ENCODE data around the gene TNNT3. TPM values are rescaled to one million over a fixed set of nuclear protein-coding genes. Genes with fewer than 3 reads are reported as not detected.

TNNT3 gene
- total and polyA plus RNA-seq, 11 donors: 17.1 to 84.5 (median 46.4) TPM

DNA sequence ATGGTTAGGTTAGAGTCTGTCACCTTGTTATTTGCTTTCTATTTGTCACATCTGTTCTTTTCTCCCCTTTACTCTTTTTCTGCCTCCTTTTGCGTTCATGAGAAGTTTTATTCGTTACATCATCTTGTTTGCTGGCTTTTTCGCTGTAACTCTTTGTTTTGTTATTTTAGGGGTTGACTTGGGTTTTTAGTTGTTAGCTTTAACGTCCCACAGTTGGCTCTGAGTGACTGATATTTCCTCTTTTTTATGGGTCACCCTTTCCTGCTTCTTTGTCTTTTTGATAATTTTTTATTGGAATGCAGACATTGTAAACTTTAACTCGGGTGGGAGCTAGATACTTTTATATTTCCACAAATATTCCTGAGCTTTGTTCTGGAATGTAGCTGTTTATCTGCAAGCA lies 13.3 kb upstream of the TNNT3 start:
- no peak for DNase-seq
- Histone ChIP-seq H3K36me3 (no peaks in the 10 kb centered on the region), H3K27me3 (no peaks in the 10 kb centered on the region), H3K4me1 (peaks cover 8 to 47% (median 33%) of the 10 kb centered on the region in 12 donors), H3K9me3 (no peaks in the 10 kb centered on the region), H3K27ac (peak overlapping the region; percentile 59 to 90 (median 84)), H3K4me3 (no peak overlapping the region)
- ATAC-seq: no peak
- TF ChIP-seq POLR2A (IDR thresholded peaks at IDR 0.05): no peak
- TF ChIP-seq, protein P1, sequence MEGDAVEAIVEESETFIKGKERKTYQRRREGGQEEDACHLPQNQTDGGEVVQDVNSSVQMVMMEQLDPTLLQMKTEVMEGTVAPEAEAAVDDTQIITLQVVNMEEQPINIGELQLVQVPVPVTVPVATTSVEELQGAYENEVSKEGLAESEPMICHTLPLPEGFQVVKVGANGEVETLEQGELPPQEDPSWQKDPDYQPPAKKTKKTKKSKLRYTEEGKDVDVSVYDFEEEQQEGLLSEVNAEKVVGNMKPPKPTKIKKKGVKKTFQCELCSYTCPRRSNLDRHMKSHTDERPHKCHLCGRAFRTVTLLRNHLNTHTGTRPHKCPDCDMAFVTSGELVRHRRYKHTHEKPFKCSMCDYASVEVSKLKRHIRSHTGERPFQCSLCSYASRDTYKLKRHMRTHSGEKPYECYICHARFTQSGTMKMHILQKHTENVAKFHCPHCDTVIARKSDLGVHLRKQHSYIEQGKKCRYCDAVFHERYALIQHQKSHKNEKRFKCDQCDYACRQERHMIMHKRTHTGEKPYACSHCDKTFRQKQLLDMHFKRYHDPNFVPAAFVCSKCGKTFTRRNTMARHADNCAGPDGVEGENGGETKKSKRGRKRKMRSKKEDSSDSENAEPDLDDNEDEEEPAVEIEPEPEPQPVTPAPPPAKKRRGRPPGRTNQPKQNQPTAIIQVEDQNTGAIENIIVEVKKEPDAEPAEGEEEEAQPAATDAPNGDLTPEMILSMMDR (IDR thresholded peaks at IDR 0.05): no peak
- intact Hi-C loops (cut with DNase I): no loop called here
- 30 to 44% (median 43%) methylated on average over 5 of the region's 5 CpGs for WGBS, 4 donors

DNA sequence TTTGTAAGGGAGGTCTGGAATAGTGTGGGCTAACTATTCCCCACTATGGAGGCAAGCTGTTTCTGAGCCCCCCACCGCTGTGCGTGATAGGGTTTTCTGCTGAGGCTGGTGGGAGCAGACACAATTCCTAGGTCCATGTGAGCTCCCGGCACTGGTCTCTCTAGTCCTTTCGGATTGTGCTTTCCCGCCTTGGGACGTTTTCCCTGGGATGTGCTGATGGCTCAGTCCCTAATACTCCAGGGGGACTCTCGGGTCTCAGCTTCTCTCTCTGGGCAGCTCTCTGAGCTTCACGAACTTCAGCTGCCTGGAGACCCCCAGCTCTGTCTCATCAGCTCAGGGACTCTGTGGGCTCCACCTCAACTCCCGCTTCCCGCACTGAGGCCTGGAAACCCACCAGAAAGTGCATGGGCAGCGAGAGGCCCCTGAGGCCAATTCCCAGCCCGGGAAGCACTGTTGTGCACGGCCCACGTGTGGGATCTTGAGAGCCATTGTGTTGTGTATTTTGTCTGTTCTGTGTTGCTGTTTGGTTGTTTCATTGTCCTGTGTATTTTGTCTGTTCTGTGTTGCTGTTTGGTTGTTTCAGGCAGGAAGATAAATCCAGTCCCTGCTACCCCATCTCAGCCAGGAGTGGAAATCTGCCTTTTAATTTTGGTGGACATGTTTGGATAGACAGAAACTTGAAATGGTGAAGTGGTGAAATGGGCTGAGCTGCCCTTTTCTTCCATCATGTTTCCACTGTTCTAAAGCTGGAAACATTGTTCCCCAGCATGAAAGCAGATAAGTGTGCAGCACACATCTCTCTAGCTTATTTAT lies 12.7 kb upstream of the TNNT3 start:
- no peaks in the 10 kb centered on the region for H3K27me3 ChIP-seq
- TF ChIP-seq POLR2A (IDR thresholded peaks at IDR 0.05): no peak
- TF ChIP-seq, protein P1 (IDR thresholded peaks at IDR 0.05): no peak
- DNase-seq: peak in 2 of 5 donors; percentile 22 to 39
- H3K4me1 ChIP-seq: peaks cover 8 to 52% (median 33%) of the 10 kb centered on the region in 12 donors
- intact Hi-C loops (cut with DNase I): no loop called here
- H3K9me3 ChIP-seq: no peaks in the 10 kb centered on the region
- H3K27ac ChIP-seq: peak overlapping the region; percentile 59 to 90 (median 84)
- H3K36me3 ChIP-seq: no peaks in the 10 kb centered on the region
- 53 to 64% (median 59%) methylated on average over 13 to 14 of the region's 14 CpGs for WGBS, 4 donors
- no peak for ATAC-seq
- H3K4me3 ChIP-seq: no peak overlapping the region

DNA sequence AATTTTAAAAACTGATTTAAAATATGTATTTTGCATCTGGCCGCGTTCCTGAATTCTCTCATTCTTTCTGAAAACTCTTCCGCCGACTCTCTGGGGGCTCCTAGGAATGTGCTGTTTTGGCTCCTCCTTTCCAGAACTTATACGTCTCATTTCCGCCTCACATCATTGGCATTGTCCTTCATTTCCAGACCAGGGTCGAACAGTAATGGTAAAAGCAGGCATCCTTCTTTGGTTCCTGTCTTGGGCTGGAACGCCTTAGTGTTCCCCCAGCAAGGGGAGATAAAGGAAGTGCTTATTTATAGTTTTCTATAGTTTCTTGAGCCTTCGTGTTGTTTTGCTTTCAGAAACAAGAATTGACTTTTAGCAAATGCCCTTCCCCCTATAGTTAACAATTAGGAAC lies 10.9 kb upstream of the TNNT3 start:
- WGBS, 4 donors: 26 to 41% (median 35%) methylated on average over 9 of the region's 9 CpGs
- peak in 1 of 2 donors; percentile 16 for TF ChIP-seq POLR2A (IDR thresholded peaks at IDR 0.05)
- TF ChIP-seq, protein P1 (IDR thresholded peaks at IDR 0.05): no peak
- H3K27me3 ChIP-seq: no peaks in the 10 kb centered on the region
- no peaks in the 10 kb centered on the region for H3K9me3 ChIP-seq
- H3K4me1 ChIP-seq: peaks cover 8 to 57% (median 37%) of the 10 kb centered on the region in 12 donors
- ATAC-seq (peak; percentile 47 to 87 (median 75)), DNase-seq (peak in 3 of 5 donors; percentile 42 to 70 (median 52))
- H3K36me3 ChIP-seq: no peaks in the 10 kb centered on the region
- intact Hi-C loops (cut with DNase I): no loop called here
- peak overlapping the region in 3 of 12 donors; percentile 12 to 16 (median 13) for H3K4me3 ChIP-seq
- peak overlapping the region; percentile 71 to 90 (median 84) for H3K27ac ChIP-seq

DNA sequence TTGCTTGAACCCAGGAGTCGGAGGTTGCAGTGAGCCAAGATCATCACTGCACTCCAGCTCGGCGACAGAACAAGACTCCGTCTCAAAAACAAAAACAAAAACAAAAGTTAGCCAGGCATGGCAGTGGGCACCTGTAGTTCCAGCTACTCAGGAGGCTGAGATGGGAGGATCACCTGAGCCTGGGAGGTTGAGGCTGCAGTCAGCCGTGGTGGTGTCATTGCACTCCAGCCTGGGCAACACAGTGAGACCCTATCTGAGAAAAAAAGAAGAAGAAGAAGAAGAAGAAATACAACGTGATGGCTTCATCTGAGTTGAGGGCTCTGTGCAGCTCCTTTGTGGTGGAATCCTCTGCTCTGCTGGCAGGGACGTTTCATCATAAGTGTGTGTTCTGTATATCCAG lies 10.0 kb upstream of the TNNT3 start:
- intact Hi-C loops (cut with DNase I): no loop called here
- Histone ChIP-seq H3K27me3 (no peaks in the 10 kb centered on the region), H3K4me1 (peaks cover 8 to 57% (median 37%) of the 10 kb centered on the region in 12 donors), H3K4me3 (no peak overlapping the region), H3K27ac (peak overlapping the region; percentile 71 to 90 (median 82)), H3K36me3 (no peaks in the 10 kb centered on the region), H3K9me3 (no peaks in the 10 kb centered on the region)
- ATAC-seq (no peak), DNase-seq (no peak)
- TF ChIP-seq POLR2A (IDR thresholded peaks at IDR 0.05): no peak
- TF ChIP-seq, protein P1 (IDR thresholded peaks at IDR 0.05): no peak
- 89 to 93% (median 91%) methylated on average over 7 of the region's 7 CpGs for WGBS, 4 donors

Data from heart left ventricle (tissue), 16 donors.